ENCODE measurements around the gene GALNT4. TPM values are rescaled to one million over a fixed set of nuclear protein-coding genes. Genes with fewer than 3 reads are reported as not detected.

Gene GALNT4
- total RNA-seq, 4 donors from 2014 or later = 11.5 to 37.2 (median 26.1) TPM

DNA sequence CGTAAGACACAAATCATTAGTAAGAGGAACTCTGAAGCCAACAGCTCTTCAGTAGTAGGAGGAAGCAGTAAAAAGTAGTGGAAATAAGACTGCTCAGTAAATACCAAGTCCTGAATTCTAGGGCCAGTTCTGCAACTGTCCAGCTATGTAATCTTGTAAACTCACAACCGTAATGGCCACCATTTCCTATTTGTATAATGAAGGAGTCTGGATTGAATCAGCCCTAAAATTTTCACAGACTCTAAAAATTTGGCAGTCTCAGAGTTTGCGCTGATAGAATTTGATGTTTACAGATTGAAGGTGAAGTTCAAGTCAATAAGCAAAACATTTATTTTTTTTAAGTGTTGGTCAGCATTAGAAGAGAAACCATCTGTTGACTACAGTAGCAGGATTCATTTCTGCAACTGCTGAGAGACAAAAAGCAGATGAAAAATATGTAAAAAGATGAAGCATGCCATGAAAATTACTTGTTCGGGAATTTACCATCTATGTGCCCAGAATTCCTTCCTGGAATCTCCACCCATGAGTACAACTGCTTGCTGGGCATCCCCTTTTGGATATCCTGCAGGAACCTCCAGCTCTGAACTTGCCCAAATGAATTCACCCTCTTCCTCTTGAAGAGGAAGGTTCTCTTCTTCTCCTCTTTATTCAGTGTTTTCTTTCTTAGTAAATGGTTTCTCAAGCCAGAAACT lies 47.5 kb downstream of the GALNT4 start:
- peaks cover 0 to 21% (median 8%) of the 10 kb centered on the region in 4 donors for H3K4me1 ChIP-seq
- no peaks in the 10 kb centered on the region for H3K9me3 ChIP-seq
- no peaks in the 10 kb centered on the region for H3K27me3 ChIP-seq
- no peak for DNase-seq
- intact Hi-C loops (cut with DNase I; ENCODE audit: low total_unique reads) (no loop called here), in situ Hi-C loops (cut with MboI; ENCODE audit: low pct_ligation_motif_present in 1 of 4, low pct_unique_long_range_greater_than_20kb in 1 of 4, low sequenced_read_pairs in 3 of 4) (loop anchor here in 1 of 4 donors (10.0 kb wide), 1 partner anchor 48 kb away; the partner anchor contains the start of genes GALNT4 and POC1B)
- H3K4me3 ChIP-seq = no peak overlapping the region
- WGBS, 2 donors (ENCODE audit: low coverage in 1 of 2) = 63 to 79% methylated on average over 4 of the region's 4 CpGs
- TF ChIP-seq POLR2A (IDR thresholded peaks at IDR 0.05) (no peak), EP300 (IDR thresholded peaks at IDR 0.05; ENCODE audit: low read depth) (no peak), POLR2AphosphoS5 (IDR thresholded peaks at IDR 0.05) (no peak)
- TF ChIP-seq, protein P1, sequence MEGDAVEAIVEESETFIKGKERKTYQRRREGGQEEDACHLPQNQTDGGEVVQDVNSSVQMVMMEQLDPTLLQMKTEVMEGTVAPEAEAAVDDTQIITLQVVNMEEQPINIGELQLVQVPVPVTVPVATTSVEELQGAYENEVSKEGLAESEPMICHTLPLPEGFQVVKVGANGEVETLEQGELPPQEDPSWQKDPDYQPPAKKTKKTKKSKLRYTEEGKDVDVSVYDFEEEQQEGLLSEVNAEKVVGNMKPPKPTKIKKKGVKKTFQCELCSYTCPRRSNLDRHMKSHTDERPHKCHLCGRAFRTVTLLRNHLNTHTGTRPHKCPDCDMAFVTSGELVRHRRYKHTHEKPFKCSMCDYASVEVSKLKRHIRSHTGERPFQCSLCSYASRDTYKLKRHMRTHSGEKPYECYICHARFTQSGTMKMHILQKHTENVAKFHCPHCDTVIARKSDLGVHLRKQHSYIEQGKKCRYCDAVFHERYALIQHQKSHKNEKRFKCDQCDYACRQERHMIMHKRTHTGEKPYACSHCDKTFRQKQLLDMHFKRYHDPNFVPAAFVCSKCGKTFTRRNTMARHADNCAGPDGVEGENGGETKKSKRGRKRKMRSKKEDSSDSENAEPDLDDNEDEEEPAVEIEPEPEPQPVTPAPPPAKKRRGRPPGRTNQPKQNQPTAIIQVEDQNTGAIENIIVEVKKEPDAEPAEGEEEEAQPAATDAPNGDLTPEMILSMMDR (IDR thresholded peaks at IDR 0.05) = no peak
- no peaks in the 10 kb centered on the region for H3K36me3 ChIP-seq
- H3K27ac ChIP-seq = no peak overlapping the region

DNA sequence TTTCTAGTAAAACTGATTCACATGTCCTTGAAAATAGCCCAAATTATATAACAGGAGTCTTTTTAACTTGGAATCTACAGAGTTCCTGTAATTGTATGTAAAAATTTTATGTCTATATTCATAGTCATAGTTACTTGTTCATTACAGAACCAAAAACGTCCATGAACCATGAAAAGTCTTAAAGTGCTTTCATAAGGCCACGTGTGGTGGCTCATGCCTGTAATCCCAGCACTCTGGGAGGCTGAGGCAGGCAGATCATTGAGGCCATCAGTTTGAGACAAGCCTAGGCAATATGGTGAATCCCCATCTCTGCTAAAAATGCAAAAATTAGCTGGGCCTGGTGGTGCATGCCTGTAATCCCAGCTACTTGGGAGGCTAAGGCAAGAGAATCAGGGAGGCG lies 48.4 kb downstream of the GALNT4 start:
- in situ Hi-C loops (cut with MboI; ENCODE audit: low pct_ligation_motif_present in 1 of 4, low pct_unique_long_range_greater_than_20kb in 1 of 4, low sequenced_read_pairs in 3 of 4) (loop anchor here in 1 of 4 donors (10.0 kb wide), 1 partner anchor 49 kb away; the partner anchor contains the start of genes GALNT4 and POC1B), intact Hi-C loops (cut with DNase I; ENCODE audit: low total_unique reads) (no loop called here)
- no peak for DNase-seq
- no peaks in the 10 kb centered on the region for H3K9me3 ChIP-seq
- no peaks in the 10 kb centered on the region for H3K36me3 ChIP-seq
- peaks cover 0 to 21% (median 7%) of the 10 kb centered on the region in 4 donors for H3K4me1 ChIP-seq
- H3K27me3 ChIP-seq = no peaks in the 10 kb centered on the region
- TF ChIP-seq, protein P1 (IDR thresholded peaks at IDR 0.05) = no peak
- no peak for TF ChIP-seq POLR2A (IDR thresholded peaks at IDR 0.05)
- no peak for TF ChIP-seq EP300 (IDR thresholded peaks at IDR 0.05; ENCODE audit: low read depth)
- TF ChIP-seq POLR2AphosphoS5 (IDR thresholded peaks at IDR 0.05) = no peak
- WGBS, 2 donors (ENCODE audit: low coverage in 1 of 2) = 85 to 94% methylated on average over 2 to 3 of the region's 3 CpGs
- H3K4me3 ChIP-seq = no peak overlapping the region
- H3K27ac ChIP-seq = no peak overlapping the region

DNA sequence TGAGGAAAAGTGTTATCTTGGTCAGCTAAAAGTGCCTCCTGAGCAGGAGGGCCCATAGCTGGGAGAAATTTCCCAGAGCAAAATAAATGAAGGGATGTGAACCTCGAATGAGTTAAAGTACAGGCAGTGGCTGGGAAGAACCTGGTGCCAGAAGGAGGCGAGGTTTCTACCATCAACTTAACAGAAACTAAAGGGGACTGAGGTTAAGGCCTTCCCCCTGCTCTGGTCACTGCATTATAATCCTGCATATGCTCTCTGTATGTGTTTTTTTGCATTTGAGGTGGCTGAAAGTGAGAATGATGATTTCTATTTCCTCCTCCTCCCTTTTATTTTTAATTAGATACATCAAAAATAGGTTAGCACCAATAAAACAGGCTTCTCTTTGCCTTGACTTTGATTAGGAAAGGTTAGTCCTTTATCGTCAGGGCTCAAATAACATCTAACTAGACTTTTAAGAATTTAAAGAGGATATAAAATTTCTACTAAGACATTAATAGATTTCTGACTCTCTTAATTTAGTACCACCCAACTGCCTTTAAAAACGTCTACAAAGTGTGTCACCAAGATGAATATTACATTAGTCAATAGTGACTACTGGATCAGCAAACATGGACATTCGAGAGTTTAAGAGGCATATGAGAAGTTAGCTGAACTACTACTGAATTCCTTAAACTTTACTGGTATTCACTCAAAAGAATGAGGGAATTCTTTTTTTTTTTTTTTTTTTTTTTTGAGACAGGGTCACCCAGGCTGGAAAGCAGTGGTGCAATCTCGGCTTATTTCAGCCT lies 49.2 kb downstream of the GALNT4 start:
- H3K4me3 ChIP-seq = no peak overlapping the region
- H3K9me3 ChIP-seq = no peaks in the 10 kb centered on the region
- in situ Hi-C loops (cut with MboI; ENCODE audit: low pct_ligation_motif_present in 1 of 4, low pct_unique_long_range_greater_than_20kb in 1 of 4, low sequenced_read_pairs in 3 of 4) (loop anchor here in 1 of 4 donors (10.0 kb wide), 1 partner anchor 49 kb away; the partner anchor contains the start of genes GALNT4 and POC1B), intact Hi-C loops (cut with DNase I; ENCODE audit: low total_unique reads) (no loop called here)
- H3K36me3 ChIP-seq = no peaks in the 10 kb centered on the region
- H3K27me3 ChIP-seq = no peaks in the 10 kb centered on the region
- WGBS, 2 donors (ENCODE audit: low coverage in 1 of 2) = 76 to 85% methylated on average over 6 of the region's 6 CpGs
- H3K4me1 ChIP-seq = peaks cover 0 to 25% (median 5%) of the 10 kb centered on the region in 4 donors
- DNase-seq = no peak
- H3K27ac ChIP-seq = no peak overlapping the region
- TF ChIP-seq POLR2AphosphoS5 (IDR thresholded peaks at IDR 0.05) = no peak
- TF ChIP-seq, protein P1 (IDR thresholded peaks at IDR 0.05) = no peak
- TF ChIP-seq EP300 (IDR thresholded peaks at IDR 0.05; ENCODE audit: low read depth) = no peak
- TF ChIP-seq POLR2A (IDR thresholded peaks at IDR 0.05) = no peak

DNA sequence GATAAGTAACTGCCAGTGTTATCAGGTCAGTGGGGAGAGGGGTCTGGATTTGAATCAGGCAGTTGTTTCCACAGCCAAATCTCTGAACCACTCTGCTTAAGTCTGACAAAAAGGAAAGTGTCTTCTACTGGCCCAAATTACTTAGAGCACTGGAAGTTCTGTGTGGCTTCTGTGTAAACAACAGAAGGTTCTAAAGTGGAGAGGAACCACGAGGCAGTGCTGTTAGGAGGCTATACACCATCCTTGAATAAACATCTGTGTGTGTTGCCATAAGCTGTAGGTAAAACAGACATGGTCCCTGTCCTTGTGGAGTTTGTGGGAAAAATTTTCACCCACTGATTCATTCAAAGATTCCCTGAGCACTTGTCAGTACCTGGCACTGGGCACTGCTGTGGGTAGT lies 50.0 kb downstream of the GALNT4 start:
- H3K36me3 ChIP-seq = no peaks in the 10 kb centered on the region
- TF ChIP-seq POLR2AphosphoS5 (IDR thresholded peaks at IDR 0.05) (no peak), POLR2A (IDR thresholded peaks at IDR 0.05) (no peak), EP300 (IDR thresholded peaks at IDR 0.05; ENCODE audit: low read depth) (no peak)
- TF ChIP-seq, protein P1 (IDR thresholded peaks at IDR 0.05) = no peak
- DNase-seq = no peak
- no peaks in the 10 kb centered on the region for H3K27me3 ChIP-seq
- no peak overlapping the region for H3K27ac ChIP-seq
- H3K4me1 ChIP-seq = peaks cover 0 to 20% (median 3%) of the 10 kb centered on the region in 4 donors
- no peak overlapping the region for H3K4me3 ChIP-seq
- 9% methylated on average over 1 of the region's 1 CpG; no CpG with 5 or more reads in 1 of the 2 donors for WGBS, 2 donors (ENCODE audit: low coverage in 1 of 2)
- H3K9me3 ChIP-seq = no peaks in the 10 kb centered on the region
- in situ Hi-C loops (cut with MboI; ENCODE audit: low pct_ligation_motif_present in 1 of 4, low pct_unique_long_range_greater_than_20kb in 1 of 4, low sequenced_read_pairs in 3 of 4) (loop anchor here in 3 of 4 donors (5.0 to 25.0 kb wide), 3 partner anchors 50 to 462 kb away; partner anchors contain the start of genes POC1B (in 2 of the 3) and GALNT4 (in 1 of the 3)), intact Hi-C loops (cut with DNase I; ENCODE audit: low total_unique reads) (loop anchor here (5.0 kb wide), 1 partner anchor 53 kb away; the partner anchor contains the start of gene POC1B)
